HepG2 (cell line): Measurements from ENCODE around the gene NOTCH3. TPM values are rescaled to one million over a fixed set of nuclear protein-coding genes. Genes with fewer than 3 reads are reported as not detected.

Source experiments
- ATAC-seq: fragments of 200-7000 bp; cut with Tn5 transposase; 3 replicates; pipeline ENCODE4 v1.9.1; 2020; ENCODE audit warnings: mild to moderate bottlenecking, moderate library complexity
- BruUV-seq: library from RNA; stranded (reverse); fragments of 400-500 nt; replicated peaks from 2 replicates; lab custom pipeline; 2021; lab: Mats Ljungman, UMichigan
- CTCF ChIA-PET: fragments of 300-600 bp; formaldehyde crosslinking; extraction: SDS; loops from one replicate; lab custom pipeline; 2021; ENCODE audit warnings: low total read pairs, inconsistent platforms, low intra/inter-chr PET ratio; lab: Yijun Ruan, JAX
- POLR2A ChIA-PET: fragments of 350-600 bp; sonication (Branson Sonifier 250); formaldehyde crosslinking; loops from one replicate; lab custom pipeline; 2020; ENCODE audit warnings: antibody characterized with exemption, inconsistent platforms; lab: Yijun Ruan, JAX
- DNase-seq: peaks from one replicate; pipeline ENCODE4 v3.0.0-alpha.2; 2015; ENCODE audit warnings: low spot score
- FAIRE-seq: peaks from 3 replicates; lab custom pipeline; 2011; peaks lifted over from hg19 to GRCh38; lab: Jason Lieb, UNC
- H2AFZ ChIP-seq: one replicate; pipeline ENCODE4 v1.6.1; 2011; ENCODE audit warnings: low read length, inconsistent platforms
- H3K27ac ChIP-seq: fragments of 300-600 bp; 3 replicates; pipeline ENCODE4 v1.8.0; 2011; ENCODE audit warnings: mixed run types, mild to moderate bottlenecking, mixed read lengths, low read length, inconsistent platforms; ENCODE audit not compliant: insufficient read depth; ENCODE audit errors: extremely low read length
- H3K27me3 ChIP-seq, 2 experiments: fragments of 200-600 bp in 1 of 2; 2 replicates in 1 of 2; 3 replicates in 1 of 2; pipeline versions ENCODE4 v1.6.0 to v1.8.0; 2011; ENCODE audit warnings: low read length in 2 of 2, mild to moderate bottlenecking in 2 of 2, moderate library complexity in 2 of 2, inconsistent platforms in 1 of 2; ENCODE audit not compliant: insufficient read depth in 2 of 2, control insufficient read depth in 1 of 2
- H3K36me3 ChIP-seq, 2 experiments: fragments of 200-600 bp in 1 of 2; replicated peaks in 1 of 2; 2 replicates in 1 of 2; 3 replicates in 1 of 2; pipeline versions ENCODE4 v1.5.1 to v1.8.0; 2011; ENCODE audit warnings: low read length in 2 of 2, inconsistent platforms in 1 of 2; ENCODE audit not compliant: insufficient read depth in 2 of 2, control insufficient read depth in 1 of 2
- H3K4me1 ChIP-seq: 2 replicates; pipeline ENCODE4 v1.5.1; 2012; ENCODE audit warnings: low read length, inconsistent platforms; ENCODE audit not compliant: insufficient read depth
- H3K4me2 ChIP-seq: 2 replicates; pipeline ENCODE4 v1.6.0; 2011; ENCODE audit warnings: low read depth, low read length, inconsistent platforms
- H3K4me3 ChIP-seq, 3 experiments: fragments of 200-600 bp in 1 of 3; sonication (generic), shearing (Covaris generic) in 1 of 3; replicated peaks in 1 of 3; 2 replicates each; pipeline ENCODE4 v1.5.1; 2011 to 2016; ENCODE audit warnings: low read length in 3 of 3, inconsistent platforms in 2 of 3, low read depth in 2 of 3, mild to moderate bottlenecking in 2 of 3, control low read depth in 1 of 3, mixed read lengths in 1 of 3; ENCODE audit not compliant: insufficient read depth in 1 of 3
- H3K79me2 ChIP-seq: one replicate; pipeline ENCODE4 v1.6.1; 2011; ENCODE audit warnings: low read length, inconsistent platforms; ENCODE audit not compliant: insufficient read depth
- H3K9ac ChIP-seq: 2 replicates; pipeline ENCODE4 v1.6.0; 2011; ENCODE audit warnings: mild to moderate bottlenecking, low read depth, low read length, inconsistent platforms; ENCODE audit not compliant: insufficient read depth
- H3K9me3 ChIP-seq: 2 replicates; pipeline ENCODE4 v1.5.1; 2012; ENCODE audit warnings: mild to moderate bottlenecking, low read length
- H4K20me1 ChIP-seq: 2 replicates; pipeline ENCODE4 v1.6.0; 2011; ENCODE audit warnings: inconsistent platforms, mild to moderate bottlenecking, low read length, moderate library complexity; ENCODE audit not compliant: insufficient read depth
- IRF9 ChIP-seq: sonication (generic); formaldehyde crosslinking; IDR thresholded peaks from 2 replicates; pipeline ENCODE4 v1.8.0; 2022; ENCODE audit warnings: missing genetic modification reagents, mild to moderate bottlenecking, borderline replicate concordance
- NBN ChIP-seq: fragments of 450-650 bp; conservative IDR thresholded peaks from 2 replicates; pipeline ENCODE4 v1.6.1; 2017
- ZNF782 ChIP-seq: sonication (generic); formaldehyde crosslinking; IDR thresholded peaks from 2 replicates; pipeline ENCODE4 v1.4.0; 2020; ENCODE audit warnings: missing genetic modification reagents, mild to moderate bottlenecking, borderline replicate concordance
- WGBS: methylation state at CpG from one replicate; pipeline ENCODE4 v1.1.6; 2017; ENCODE audit warnings: low lambda C conversion rate; 5-methylcytosine and 5-hydroxymethylcytosine counted together
- in situ Hi-C: cut with HindIII; loops from 2 replicates; pipeline ENCODE4 v1.10.0; 2017; ENCODE audit warnings: low pct_unique_long_range_greater_than_20kb; ENCODE audit not compliant: extremely low pct_ligation_motif_present
- intact Hi-C: fragments of 100-400 bp; cut with micrococcal nuclease; formaldehyde crosslinking; loops from one replicate; pipeline ENCODE4 v1.10.0; 2022; ENCODE audit not compliant: unreplicated experiment
- polyA plus RNA-seq, 8 experiments: library from polyadenylated mRNA; depleted of rRNA in 3 of 8; stranded (reverse) in 7 of 8; unstranded in 1 of 8; fragments of >200 nt; fragmentation: Illumina TruSeq in 4 of 8; extraction: Trizol in 4 of 8; gene quantifications; 2 replicates each; pipeline versions ENCODE4 v1.2.1 to v1.2.3, GENCODE V29; 2011 to 2016; ENCODE audit warnings: low read depth in 4 of 8, missing spikeins in 1 of 8, mixed read lengths in 1 of 8; ENCODE audit not compliant: insufficient read depth in 1 of 8
- total RNA-seq, 5 experiments: library from RNA; depleted of rRNA; stranded (reverse); fragments of >200 nt; fragmentation: Illumina TruSeq; extraction: Trizol; gene quantifications; 2 replicates each; pipeline ENCODE4 v1.2.3, GENCODE V29; 2016; ENCODE audit warnings: low read depth in 1 of 5
- TF ChIP-seq, protein P1 (sequence below): sonication (generic); formaldehyde crosslinking; IDR thresholded peaks from 2 replicates; pipeline ENCODE4 v1.5.0; 2020; ENCODE audit warnings: missing genetic modification reagents, mild to moderate bottlenecking, borderline replicate concordance
- TF ChIP-seq, protein P2 (sequence below): sonication (generic); formaldehyde crosslinking; IDR thresholded peaks from 2 replicates; pipeline ENCODE4 v1.8.0; 2022; ENCODE audit warnings: low read depth, missing genetic modification reagents

Gene NOTCH3
- total and polyA plus RNA-seq, 2 of the 13 experiments (the other 11 are each of a cell fraction or from before 2014, with no cell fraction given), result 0.09 to 0.28 TPM

DNA sequence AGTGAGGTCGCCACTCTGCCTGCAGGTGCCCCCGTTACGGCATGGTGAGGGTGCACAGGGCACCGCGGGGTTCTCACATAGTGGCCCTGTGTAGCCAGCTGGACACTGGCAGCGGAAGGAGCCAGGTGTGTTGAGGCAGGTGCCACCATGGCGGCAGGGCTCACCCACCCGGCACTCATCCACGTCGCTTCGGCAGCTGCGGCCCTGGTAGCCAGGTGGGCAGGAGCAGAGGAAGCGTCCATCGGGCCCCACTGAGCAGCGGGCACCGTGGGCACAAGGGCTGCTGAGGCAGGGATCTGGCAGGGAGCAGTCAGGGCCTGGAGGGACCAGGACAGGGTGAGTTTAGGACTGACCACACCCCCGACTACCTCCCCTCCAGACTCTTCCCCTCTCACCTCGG, 8.8 kb downstream of the NOTCH3 start:
- WGBS, result 78% methylated on average over 14 of the region's 18 CpGs
- H3K4me3 ChIP-seq, result no peak overlapping the region
- H3K27ac ChIP-seq, result no peak overlapping the region
- H4K20me1 ChIP-seq, result no peaks in the 10 kb centered on the region
- CTCF ChIA-PET, result no interaction called here
- intact Hi-C loops (no loop called here), in situ Hi-C loops (no loop called here)
- H3K4me2 ChIP-seq, result no peak overlapping the region
- no peaks in the 10 kb centered on the region for H3K4me1 ChIP-seq
- DNase-seq (no peak), FAIRE-seq (no peak), ATAC-seq (no peak)
- H3K27me3 ChIP-seq, result peaks cover 0 to 14% of the 10 kb centered on the region in 2 experiments; a peak in 3 of 5 replicates
- TF ChIP-seq, protein P1, sequence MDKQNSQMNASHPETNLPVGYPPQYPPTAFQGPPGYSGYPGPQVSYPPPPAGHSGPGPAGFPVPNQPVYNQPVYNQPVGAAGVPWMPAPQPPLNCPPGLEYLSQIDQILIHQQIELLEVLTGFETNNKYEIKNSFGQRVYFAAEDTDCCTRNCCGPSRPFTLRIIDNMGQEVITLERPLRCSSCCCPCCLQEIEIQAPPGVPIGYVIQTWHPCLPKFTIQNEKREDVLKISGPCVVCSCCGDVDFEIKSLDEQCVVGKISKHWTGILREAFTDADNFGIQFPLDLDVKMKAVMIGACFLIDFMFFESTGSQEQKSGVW (CRISPR knock-in tag), result no peak
- TF ChIP-seq NBN (no peak), IRF9 (CRISPR knock-in tag) (no peak), ZNF782 (CRISPR knock-in tag) (no peak)
- TF ChIP-seq, protein P2, sequence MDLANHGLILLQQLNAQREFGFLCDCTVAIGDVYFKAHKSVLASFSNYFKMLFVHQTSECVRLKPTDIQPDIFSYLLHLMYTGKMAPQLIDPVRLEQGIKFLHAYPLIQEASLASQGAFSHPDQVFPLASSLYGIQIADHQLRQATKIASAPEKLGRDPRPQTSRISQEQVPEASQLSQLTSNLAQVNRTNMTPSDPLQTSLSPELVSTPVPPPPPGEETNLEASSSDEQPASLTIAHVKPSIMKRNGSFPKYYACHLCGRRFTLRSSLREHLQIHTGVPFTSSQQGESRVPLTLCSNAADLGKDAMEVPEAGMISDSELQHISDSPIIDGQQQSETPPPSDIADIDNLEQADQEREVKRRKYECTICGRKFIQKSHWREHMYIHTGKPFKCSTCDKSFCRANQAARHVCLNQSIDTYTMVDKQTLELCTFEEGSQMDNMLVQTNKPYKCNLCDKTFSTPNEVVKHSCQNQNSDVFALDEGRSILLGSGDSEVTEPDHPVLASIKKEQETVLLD, result no peak
- POLR2A ChIA-PET, result no interaction called here
- H3K9me3 ChIP-seq, result no peaks in the 10 kb centered on the region
- no peak overlapping the region for H2AFZ ChIP-seq
- no TSS peak for BruUV-seq
- no peaks in the 10 kb centered on the region for H3K79me2 ChIP-seq
- H3K36me3 ChIP-seq, result no peaks in the 10 kb centered on the region
- H3K9ac ChIP-seq, result no peak overlapping the region
